Lung (tissue), 12 donors: ENCODE measurements around the gene CEACAM19. TPM values are rescaled to one million over a fixed set of nuclear protein-coding genes. Genes with fewer than 3 reads are reported as not detected.
"Not testable (repeated sequence)": the region's sequence is repeated elsewhere in the genome, so short reads cannot be mapped to it uniquely, and the experiment has no call there.

Experiments used
- ATAC-seq: fragments of 200-7000 bp; cut with Tn5 transposase; one replicate; pipeline ENCODE4 v1.9.1; 2020; ENCODE audit warnings: moderate number of reproducible peaks; ENCODE audit not compliant: insufficient read depth, low FRiP score
- DNase-seq, 3 donors: peaks; one replicate each; pipeline ENCODE4 v3.0.0-alpha.2; 2013 to 2017
- H3K27ac ChIP-seq, 2 donors: one replicate each; pipeline ENCODE4 v1.5.1; 2013; ENCODE audit warnings: mild to moderate bottlenecking in 2 of 2, moderate library complexity in 2 of 2, control low read depth in 1 of 2, inconsistent platforms in 1 of 2, low read depth in 1 of 2, low read length in 1 of 2
- H3K27me3 ChIP-seq, 3 donors: one replicate each; pipeline ENCODE4 v1.5.1; 2013; ENCODE audit warnings: low read length in 2 of 3; ENCODE audit not compliant: control insufficient read depth in 3 of 3, insufficient read depth in 3 of 3
- H3K36me3 ChIP-seq, 4 donors: one replicate each; pipeline ENCODE4 v1.5.1; 2013; ENCODE audit warnings: low read length in 4 of 4, mild to moderate bottlenecking in 1 of 4, moderate library complexity in 1 of 4; ENCODE audit not compliant: control insufficient read depth in 4 of 4, insufficient read depth in 4 of 4
- H3K4me1 ChIP-seq, 5 donors: one replicate each; pipeline ENCODE4 v1.5.1; 2013; ENCODE audit warnings: low read length in 5 of 5, mild to moderate bottlenecking in 2 of 5, moderate library complexity in 1 of 5; ENCODE audit not compliant: control insufficient read depth in 5 of 5, insufficient read depth in 5 of 5
- H3K4me3 ChIP-seq: one replicate; pipeline ENCODE4 v1.5.1; 2013; ENCODE audit warnings: mild to moderate bottlenecking, control low read depth, moderate library complexity
- H3K9ac ChIP-seq, 2 donors: one replicate each; pipeline ENCODE4 v1.5.1; 2013; ENCODE audit warnings: low read length in 2 of 2, control low read depth in 1 of 2; ENCODE audit not compliant: insufficient read depth in 1 of 2
- H3K9me3 ChIP-seq, 4 donors: one replicate each; pipeline ENCODE4 v1.5.1; 2013; ENCODE audit warnings: low read length in 3 of 4, mild to moderate bottlenecking in 1 of 4, moderate library complexity in 1 of 4; ENCODE audit not compliant: control insufficient read depth in 4 of 4, insufficient read depth in 3 of 4
- CTCF ChIP-seq: IDR thresholded peaks from 2 replicates; pipeline ENCODE4 v1.5.1; 2012; ENCODE audit warnings: mild to moderate bottlenecking; ENCODE audit errors: control extremely low read depth, extremely low read depth
- WGBS, 2 donors: extraction: QIAGEN DNeasy Blood & Tissue Kit; methylation state at CpG; one replicate each; pipeline ENCODE4 v1.1.7; 2013; 5-methylcytosine and 5-hydroxymethylcytosine counted together
- polyA plus RNA-seq, 2 donors: library from polyadenylated mRNA; stranded (reverse); fragments of 200-250 nt; gene quantifications; one replicate each; pipeline ENCODE4 v1.2.1, GENCODE V29; 2013
- total RNA-seq, 2 donors: library from RNA; depleted of rRNA in 1 of 2; stranded (reverse); fragments of >200 nt in 1 of 2; gene quantifications; one replicate each; pipeline ENCODE4 v1.2.1, GENCODE V29; 2014 to 2021
- donor health status: control.
- donor health status: control.
- donor health status: Bipolar disorder and iron deficiency.
- donor health status: healthy.
- donor health status: DM: yes; HTN: yes; CAD: no.

The CEACAM19 gene
- total and polyA plus RNA-seq, 4 donors = 2.3 to 8.3 (median 4.4) TPM

- no peak for TF ChIP-seq CTCF
- Histone ChIP-seq H3K9ac (no peak overlapping the region), H3K4me1 (no peaks in the 10 kb centered on the region), H3K4me3 (no peak overlapping the region), H3K27ac (no peak overlapping the region), H3K27me3 (no peaks in the 10 kb centered on the region), H3K9me3 (no peaks in the 10 kb centered on the region), H3K36me3 (peaks cover 0 to 2% (median 0%) of the 10 kb centered on the region in 4 donors)
- 80 to 92% methylated on average over 2 of the region's 2 CpGs for WGBS, 2 donors
- no peak for DNase-seq
- ATAC-seq = no peak
Measured at GRCh38 chr19:44668985-44669764, 2.1 kb upstream of the CEACAM19 start.

- H3K9ac ChIP-seq, H3K4me3 ChIP-seq, H3K4me1 ChIP-seq, ATAC-seq, H3K27me3 ChIP-seq, DNase-seq, H3K27ac ChIP-seq, H3K9me3 ChIP-seq, H3K36me3 ChIP-seq: not testable (repeated sequence)
- 96 to 97% methylated on average over 2 of the region's 2 CpGs for WGBS, 2 donors
Measured at GRCh38 chr19:44670027-44670426, 1.3 kb upstream of the CEACAM19 start.

- Histone ChIP-seq H3K9me3 (no peaks in the 10 kb centered on the region), H3K9ac (no peak overlapping the region), H3K4me3 (no peak overlapping the region), H3K36me3 (no peaks in the 10 kb centered on the region), H3K27me3 (no peaks in the 10 kb centered on the region), H3K4me1 (no peaks in the 10 kb centered on the region), H3K27ac (no peak overlapping the region)
- DNase-seq (no peak), ATAC-seq (no peak)
- 76 to 95% methylated on average over 1 of the region's 1 CpG for WGBS, 2 donors
- no peak for TF ChIP-seq CTCF
Measured at GRCh38 chr19:44672226-44672625, 944 bp downstream of the CEACAM19 start.

- ATAC-seq = no peak
- Histone ChIP-seq H3K4me1 (no peaks in the 10 kb centered on the region), H3K9ac (no peak overlapping the region), H3K36me3 (no peaks in the 10 kb centered on the region), H3K27me3 (no peaks in the 10 kb centered on the region), H3K4me3 (no peak overlapping the region), H3K27ac (no peak overlapping the region), H3K9me3 (no peaks in the 10 kb centered on the region)
- 86 to 93% methylated on average over 4 of the region's 4 CpGs for WGBS, 2 donors
- DNase-seq = no peak
- no peak for TF ChIP-seq CTCF
Measured at GRCh38 chr19:44673510-44673909, 2.2 kb downstream of the CEACAM19 start.
